ENCODE data around the gene AKAP6. TPM values are rescaled to one million over a fixed set of nuclear protein-coding genes. Genes with fewer than 3 reads are reported as not detected.

The AKAP6 gene
- total RNA-seq, 2 experiments from 2014 or later, result 0.82 to 0.85 TPM

DNA sequence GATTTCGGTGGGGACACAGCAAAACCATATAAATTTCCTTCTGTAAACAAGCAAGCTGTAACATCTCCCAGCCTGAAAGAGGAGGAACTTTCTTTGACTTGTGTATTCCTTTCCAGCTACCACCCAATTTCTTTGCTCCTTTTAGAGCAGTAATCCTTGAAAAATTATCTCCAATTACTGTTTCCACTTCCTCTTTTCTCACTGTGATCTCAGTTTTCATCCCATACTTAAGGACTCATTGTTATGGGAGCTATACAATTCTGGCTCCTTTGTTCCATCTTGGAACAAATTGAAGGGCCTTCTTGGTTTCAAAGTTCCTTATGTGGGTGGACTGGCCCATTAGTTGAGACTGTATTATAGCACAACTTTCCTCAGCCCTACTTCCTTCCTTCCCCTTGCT is 152.6 kb downstream of the AKAP6 start:
- no peak for DNase-seq
- no peaks in the 10 kb centered on the region for H3K27me3 Mint-ChIP-seq
- H3K27ac Mint-ChIP-seq, result no peak overlapping the region
- peaks cover 2% of the 10 kb centered on the region for H3K9me3 Mint-ChIP-seq (ENCODE audit: low read depth)
- CTCF ChIA-PET, result no interaction called here
- no peaks in the 10 kb centered on the region for H3K36me3 Mint-ChIP-seq
- ATAC-seq, result no peak
- no peak overlapping the region for H3K4me3 Mint-ChIP-seq
- no peaks in the 10 kb centered on the region for H3K4me1 Mint-ChIP-seq

DNA sequence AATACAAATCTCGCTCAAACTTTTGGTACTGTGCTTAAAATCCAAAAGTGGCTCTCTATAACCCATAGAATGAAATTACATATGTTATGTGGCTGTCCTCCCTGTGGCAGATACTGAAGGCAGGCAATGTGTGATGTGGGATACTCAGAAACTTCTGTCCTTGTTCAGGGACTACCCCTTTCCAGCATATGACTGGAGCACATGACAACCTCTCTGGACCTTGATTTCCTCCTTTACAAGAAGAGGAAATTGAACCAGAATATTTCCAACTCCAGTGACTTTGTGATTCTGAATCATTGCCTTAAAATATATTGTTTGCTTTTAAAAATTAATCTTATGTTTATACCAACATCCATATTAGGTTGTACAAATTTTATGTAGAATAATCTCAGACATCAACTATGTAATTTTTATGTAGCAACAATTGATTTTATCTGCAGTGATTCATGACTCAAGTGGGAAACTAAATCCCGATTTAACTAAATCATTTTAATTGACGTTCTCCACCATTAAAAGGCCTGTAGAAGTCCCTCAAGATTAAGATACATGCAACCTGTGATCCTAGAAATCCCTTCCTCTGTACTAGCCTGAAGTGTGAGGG is 162.4 kb downstream of the AKAP6 start:
- H3K27me3 Mint-ChIP-seq, result no peaks in the 10 kb centered on the region
- no peaks in the 10 kb centered on the region for H3K4me1 Mint-ChIP-seq
- CTCF ChIA-PET, result no interaction called here
- no peaks in the 10 kb centered on the region for H3K9me3 Mint-ChIP-seq (ENCODE audit: low read depth)
- H3K36me3 Mint-ChIP-seq, result no peaks in the 10 kb centered on the region
- no peak overlapping the region for H3K27ac Mint-ChIP-seq
- no peak overlapping the region for H3K4me3 Mint-ChIP-seq
- no peak for ATAC-seq
- no peak for DNase-seq

DNA sequence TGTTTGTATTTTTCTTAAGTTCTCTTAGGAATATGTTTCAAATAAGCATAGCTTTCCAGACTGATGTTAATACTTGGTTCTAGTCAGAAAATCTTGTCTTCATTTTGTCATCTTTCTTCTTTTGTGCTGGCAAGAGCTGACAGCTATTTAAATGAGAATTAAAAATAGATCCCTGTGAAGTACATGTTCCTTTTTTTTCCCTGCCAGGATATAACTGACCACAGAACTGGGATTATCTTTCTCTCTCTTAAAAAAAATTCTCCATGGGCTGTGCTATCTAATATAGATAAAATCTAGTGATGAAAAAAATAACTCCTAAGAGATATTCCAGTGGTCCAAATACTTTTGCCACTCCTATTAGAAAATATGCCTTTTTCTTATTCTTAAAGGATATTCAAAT is 163.4 kb downstream of the AKAP6 start:
- Mint-ChIP-seq H3K27ac (no peak overlapping the region), H3K4me1 (no peaks in the 10 kb centered on the region), H3K36me3 (no peaks in the 10 kb centered on the region), H3K27me3 (no peaks in the 10 kb centered on the region), H3K4me3 (no peak overlapping the region), H3K9me3 (ENCODE audit: low read depth) (no peaks in the 10 kb centered on the region)
- DNase-seq (no peak), ATAC-seq (no peak)
- CTCF ChIA-PET, result no interaction called here

DNA sequence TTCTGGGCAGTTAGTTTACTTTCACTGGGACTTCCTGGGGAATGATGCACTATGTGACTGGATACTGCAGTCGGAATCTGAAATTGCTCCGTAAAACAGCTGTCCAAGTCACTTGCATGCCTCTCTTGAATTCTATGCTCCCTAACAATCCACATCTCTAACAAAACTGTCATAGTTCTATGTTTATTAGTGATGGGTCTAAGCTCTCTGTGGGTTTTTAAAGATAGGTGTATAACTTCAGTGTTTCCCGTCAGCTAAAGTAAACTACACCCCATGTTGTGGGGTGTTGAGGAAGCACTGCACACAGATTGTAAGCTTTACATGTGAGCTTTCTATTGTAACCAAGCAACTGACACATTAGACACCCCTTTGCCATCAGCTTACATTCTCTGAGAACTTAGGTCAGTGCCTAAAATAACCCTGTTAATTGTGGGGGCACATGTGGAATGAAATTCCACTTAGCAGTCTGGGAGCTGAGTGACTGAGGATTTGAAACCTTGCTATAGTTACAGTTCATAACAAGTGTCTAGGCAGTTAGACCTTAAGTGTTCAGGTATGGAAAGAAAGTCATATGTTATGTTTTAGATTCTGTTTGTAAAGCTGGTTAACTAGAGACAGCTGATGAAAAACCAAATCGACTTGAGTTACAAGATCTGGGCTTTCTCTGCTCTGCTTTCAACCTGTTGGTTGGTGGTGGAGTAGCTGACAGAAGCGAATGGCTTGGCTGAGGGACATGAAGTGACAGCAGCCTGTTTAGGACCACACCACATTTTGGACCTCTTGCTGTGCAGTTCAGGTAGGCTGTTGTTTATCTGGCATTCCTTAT is 165.7 kb downstream of the AKAP6 start:
- no peaks in the 10 kb centered on the region for H3K27me3 Mint-ChIP-seq
- no peaks in the 10 kb centered on the region for H3K36me3 Mint-ChIP-seq
- ATAC-seq (no peak), DNase-seq (no peak)
- no peaks in the 10 kb centered on the region for H3K9me3 Mint-ChIP-seq (ENCODE audit: low read depth)
- H3K27ac Mint-ChIP-seq, result no peak overlapping the region
- H3K4me3 Mint-ChIP-seq, result no peak overlapping the region
- H3K4me1 Mint-ChIP-seq, result no peaks in the 10 kb centered on the region
- CTCF ChIA-PET, result no interaction called here

DNA sequence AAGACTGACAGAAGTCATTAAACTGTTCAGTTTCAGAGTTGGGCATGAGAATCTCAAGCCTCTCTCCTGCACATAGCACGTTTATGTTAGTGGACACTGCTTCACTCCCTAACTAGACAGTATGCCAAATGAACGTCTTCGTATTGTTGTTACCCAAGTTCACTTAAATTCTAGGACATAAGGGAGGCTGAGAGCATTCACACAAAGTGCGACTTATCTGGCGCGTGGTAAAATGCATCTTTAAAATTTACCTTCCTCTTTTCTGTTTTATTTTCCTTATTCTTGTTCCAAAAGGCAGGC is 166.3 kb downstream of the AKAP6 start:
- H3K4me3 Mint-ChIP-seq, result no peak overlapping the region
- DNase-seq (no peak), ATAC-seq (no peak)
- no peak overlapping the region for H3K27ac Mint-ChIP-seq
- H3K27me3 Mint-ChIP-seq, result no peaks in the 10 kb centered on the region
- CTCF ChIA-PET, result no interaction called here
- no peaks in the 10 kb centered on the region for H3K4me1 Mint-ChIP-seq
- no peaks in the 10 kb centered on the region for H3K36me3 Mint-ChIP-seq
- H3K9me3 Mint-ChIP-seq (ENCODE audit: low read depth), result no peaks in the 10 kb centered on the region

- Mint-ChIP-seq H3K36me3 (no peaks in the 10 kb centered on the region), H3K27me3 (no peaks in the 10 kb centered on the region), H3K9me3 (ENCODE audit: low read depth) (no peaks in the 10 kb centered on the region), H3K27ac (no peak overlapping the region), H3K4me1 (no peaks in the 10 kb centered on the region), H3K4me3 (no peak overlapping the region)
- CTCF ChIA-PET, result no interaction called here
- no peak for DNase-seq
- ATAC-seq, result no peak
Measured at GRCh38 chr14:32497248-32497647, 168.2 kb downstream of the AKAP6 start.

DNA sequence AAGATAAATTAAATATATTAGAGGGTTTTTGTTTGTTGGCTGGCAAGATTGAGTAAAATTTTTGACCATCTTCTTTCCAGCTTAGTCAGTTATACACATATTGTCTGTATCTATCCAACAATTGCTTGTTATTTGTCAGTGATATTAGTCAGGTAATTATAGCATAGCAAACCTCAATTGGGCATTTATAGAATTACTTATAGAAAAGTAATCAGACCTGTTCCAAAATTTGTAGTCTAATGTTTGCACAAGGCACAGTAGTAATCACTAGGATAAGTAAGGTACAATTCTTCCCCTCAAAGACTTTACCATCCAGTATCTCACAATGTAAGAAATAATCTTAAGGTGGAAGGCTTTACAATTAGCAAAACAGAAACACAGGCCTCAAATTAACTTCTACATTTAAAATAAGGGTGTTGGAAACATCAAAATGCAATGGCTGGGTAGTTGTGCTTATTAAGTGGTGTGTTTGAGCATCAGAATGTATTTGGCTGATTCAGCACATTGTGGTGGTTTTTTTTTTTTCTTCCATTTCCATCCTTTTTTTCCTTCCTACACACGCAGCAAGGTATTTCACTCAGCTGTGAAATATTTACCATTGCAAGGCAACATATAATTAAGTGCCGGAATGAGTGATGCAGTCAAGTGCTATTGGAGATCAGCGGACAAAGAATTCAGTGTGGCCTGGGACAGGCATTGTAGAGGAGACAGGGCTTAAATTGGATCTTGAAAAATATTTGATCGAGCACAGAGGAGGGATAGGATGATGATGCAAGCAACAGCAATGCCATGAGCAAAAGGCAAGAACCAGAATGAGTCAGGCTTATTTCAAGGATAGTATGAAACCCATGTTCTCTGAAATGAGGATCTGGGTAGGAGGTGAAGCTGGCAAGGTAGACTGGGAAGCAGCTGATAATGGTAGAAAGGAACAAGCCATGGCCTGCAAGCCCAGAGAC is 178.2 kb downstream of the AKAP6 start:
- no peak overlapping the region for H3K4me3 Mint-ChIP-seq
- no peak overlapping the region for H3K27ac Mint-ChIP-seq
- H3K36me3 Mint-ChIP-seq, result no peaks in the 10 kb centered on the region
- DNase-seq (no peak), ATAC-seq (no peak)
- H3K27me3 Mint-ChIP-seq, result no peaks in the 10 kb centered on the region
- H3K9me3 Mint-ChIP-seq (ENCODE audit: low read depth), result no peaks in the 10 kb centered on the region
- no peaks in the 10 kb centered on the region for H3K4me1 Mint-ChIP-seq
- CTCF ChIA-PET, result no interaction called here

GRCh38 chr14:32508281-32508680 is 179.2 kb downstream of the AKAP6 start:
- DNase-seq (no peak), ATAC-seq (no peak)
- Mint-ChIP-seq H3K27me3 (no peaks in the 10 kb centered on the region), H3K36me3 (no peaks in the 10 kb centered on the region), H3K9me3 (ENCODE audit: low read depth) (no peaks in the 10 kb centered on the region), H3K27ac (no peak overlapping the region), H3K4me3 (no peak overlapping the region), H3K4me1 (no peaks in the 10 kb centered on the region)
- CTCF ChIA-PET, result no interaction called here

DNA sequence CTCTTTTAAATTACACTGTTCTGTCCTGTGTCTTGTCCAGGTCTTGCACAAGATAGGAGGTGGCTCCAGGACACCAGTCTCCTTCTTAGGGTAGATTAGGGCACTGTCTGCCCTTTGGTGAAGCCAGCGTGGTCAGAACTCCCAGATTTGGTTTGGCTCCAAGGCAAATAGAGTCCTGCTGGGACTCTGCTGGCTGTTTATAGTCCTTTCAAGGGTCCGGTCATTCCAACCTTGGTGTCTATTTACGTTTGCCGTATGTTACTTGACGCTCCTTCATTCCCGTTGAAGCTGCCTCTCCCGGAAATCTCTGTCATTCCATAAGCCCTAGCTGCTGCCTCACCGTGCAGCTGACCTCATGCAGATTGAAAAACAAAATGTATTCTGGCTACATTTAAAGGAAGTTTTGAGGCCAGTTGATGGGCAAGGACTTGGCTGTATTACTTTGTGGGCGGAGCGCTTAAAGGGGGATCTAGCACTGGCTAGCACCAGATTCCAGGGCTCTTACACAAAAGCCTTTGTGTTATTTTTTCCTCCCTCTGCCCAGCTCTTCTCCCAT is 180.6 kb downstream of the AKAP6 start:
- Mint-ChIP-seq H3K4me3 (no peak overlapping the region), H3K27me3 (no peaks in the 10 kb centered on the region), H3K9me3 (ENCODE audit: low read depth) (no peaks in the 10 kb centered on the region), H3K27ac (no peak overlapping the region), H3K4me1 (no peaks in the 10 kb centered on the region), H3K36me3 (no peaks in the 10 kb centered on the region)
- ATAC-seq (no peak), DNase-seq (no peak)
- CTCF ChIA-PET, result no interaction called here

- Mint-ChIP-seq H3K4me1 (no peaks in the 10 kb centered on the region), H3K36me3 (no peaks in the 10 kb centered on the region), H3K9me3 (ENCODE audit: low read depth) (no peaks in the 10 kb centered on the region), H3K27me3 (no peaks in the 10 kb centered on the region), H3K27ac (no peak overlapping the region), H3K4me3 (no peak overlapping the region)
- DNase-seq, result no peak
- CTCF ChIA-PET, result no interaction called here
- ATAC-seq, result no peak
Measured at GRCh38 chr14:32510815-32511214, 181.7 kb downstream of the AKAP6 start.

DNA sequence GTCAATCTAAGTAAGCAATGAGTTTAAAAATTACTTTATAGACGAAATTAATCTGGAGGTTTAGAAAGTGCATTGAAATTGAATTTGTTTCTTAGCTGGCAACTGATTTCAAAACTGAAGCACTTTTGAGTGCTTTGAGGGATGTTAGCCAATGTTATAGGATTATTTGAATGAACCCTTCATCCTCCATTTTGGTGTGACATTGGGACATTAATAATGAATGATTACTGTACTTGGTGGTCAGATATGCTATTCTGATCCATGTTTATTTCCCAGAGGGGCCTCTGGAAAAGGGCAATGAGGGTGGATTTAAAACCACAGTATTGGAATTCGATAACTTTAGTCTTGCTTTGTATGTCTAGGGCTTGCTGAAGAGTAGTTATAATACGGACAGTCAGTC is 183.2 kb downstream of the AKAP6 start:
- ATAC-seq, result no peak
- no peak overlapping the region for H3K27ac Mint-ChIP-seq
- DNase-seq, result no peak
- CTCF ChIA-PET, result no interaction called here
- H3K9me3 Mint-ChIP-seq (ENCODE audit: low read depth), result no peaks in the 10 kb centered on the region
- no peak overlapping the region for H3K4me3 Mint-ChIP-seq
- no peaks in the 10 kb centered on the region for H3K4me1 Mint-ChIP-seq
- H3K27me3 Mint-ChIP-seq, result no peaks in the 10 kb centered on the region
- H3K36me3 Mint-ChIP-seq, result no peaks in the 10 kb centered on the region

GRCh38 chr14:32512813-32513212 is 183.7 kb downstream of the AKAP6 start:
- no peaks in the 10 kb centered on the region for H3K4me1 Mint-ChIP-seq
- CTCF ChIA-PET, result no interaction called here
- no peak overlapping the region for H3K4me3 Mint-ChIP-seq
- H3K27ac Mint-ChIP-seq, result no peak overlapping the region
- no peak for ATAC-seq
- no peaks in the 10 kb centered on the region for H3K9me3 Mint-ChIP-seq (ENCODE audit: low read depth)
- H3K27me3 Mint-ChIP-seq, result no peaks in the 10 kb centered on the region
- no peak for DNase-seq
- no peaks in the 10 kb centered on the region for H3K36me3 Mint-ChIP-seq

- CTCF ChIA-PET, result interaction anchor here (0.9 to 1.2 kb wide), 3 partner anchors 10 to 100 kb away, joined by 3 to 7 read pairs (median 3); no protein-coding TSS in a partner anchor
- H3K36me3 Mint-ChIP-seq, result no peaks in the 10 kb centered on the region
Measured at GRCh38 chr14:32513571-32514009, 184.5 kb downstream of the AKAP6 start.

More at GRCh38 chr14:32513571-32514009, 184.5 kb downstream of the AKAP6 start:
- Mint-ChIP-seq H3K4me1 (no peaks in the 10 kb centered on the region), H3K27ac (no peak overlapping the region), H3K4me3 (no peak overlapping the region), H3K9me3 (ENCODE audit: low read depth) (no peaks in the 10 kb centered on the region), H3K27me3 (no peaks in the 10 kb centered on the region)
- ATAC-seq (no peak), DNase-seq (no peak)

All from activated CD8-positive, alpha-beta memory T cell treated with anti-CD3 and anti-CD28 coated beads, Interleukin-2, amount 10 ng/mL, durations not matched to agents 7 days and 5 days (primary cell).